AG09309 (cell line): ENCODE results near the gene TAF1.
"Not testable (repeated sequence)": the region's sequence is repeated elsewhere in the genome, so short reads cannot be mapped to it uniquely, and the experiment has no call there.

Experiments used
- DNase-seq: peaks from one replicate; pipeline ENCODE4 v3.0.0-alpha.2; 2010; ENCODE audit warnings: low read depth
- H3K4me3 ChIP-seq: 2 replicates; pipeline ENCODE4 v1.5.1; 2011; ENCODE audit warnings: mild to moderate bottlenecking, low read depth, low read length, moderate library complexity; ENCODE audit not compliant: control insufficient read depth
- TF ChIP-seq, protein P1 (sequence below): IDR thresholded peaks from 2 replicates; pipeline ENCODE4 v1.5.1; 2011; ENCODE audit warnings: mild to moderate bottlenecking, low read depth, low read length, inconsistent platforms; ENCODE audit not compliant: insufficient read depth, control insufficient read depth; ENCODE audit errors: missing control alignments

TAF1 gene

DNA sequence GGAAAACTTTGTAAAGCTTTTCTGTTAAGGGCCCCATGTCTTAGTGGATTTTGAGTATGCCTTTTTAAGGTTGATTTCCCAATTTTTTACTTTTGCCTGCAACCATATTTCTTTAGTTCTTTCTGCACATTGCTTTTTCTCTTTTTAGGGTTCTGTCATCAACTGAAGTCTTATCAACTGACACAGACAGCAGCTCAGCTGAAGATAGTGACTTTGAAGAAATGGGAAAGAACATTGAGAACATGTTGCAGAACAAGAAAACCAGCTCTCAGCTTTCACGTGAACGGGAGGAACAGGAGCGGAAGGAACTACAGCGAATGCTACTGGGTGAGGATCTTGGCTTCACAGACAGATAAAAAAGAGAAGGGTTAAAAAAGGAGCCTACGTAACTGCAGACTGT is 27.8 kb downstream of the TAF1 start:
- no peak for DNase-seq
- no peak overlapping the region for H3K4me3 ChIP-seq
- TF ChIP-seq, protein P1, sequence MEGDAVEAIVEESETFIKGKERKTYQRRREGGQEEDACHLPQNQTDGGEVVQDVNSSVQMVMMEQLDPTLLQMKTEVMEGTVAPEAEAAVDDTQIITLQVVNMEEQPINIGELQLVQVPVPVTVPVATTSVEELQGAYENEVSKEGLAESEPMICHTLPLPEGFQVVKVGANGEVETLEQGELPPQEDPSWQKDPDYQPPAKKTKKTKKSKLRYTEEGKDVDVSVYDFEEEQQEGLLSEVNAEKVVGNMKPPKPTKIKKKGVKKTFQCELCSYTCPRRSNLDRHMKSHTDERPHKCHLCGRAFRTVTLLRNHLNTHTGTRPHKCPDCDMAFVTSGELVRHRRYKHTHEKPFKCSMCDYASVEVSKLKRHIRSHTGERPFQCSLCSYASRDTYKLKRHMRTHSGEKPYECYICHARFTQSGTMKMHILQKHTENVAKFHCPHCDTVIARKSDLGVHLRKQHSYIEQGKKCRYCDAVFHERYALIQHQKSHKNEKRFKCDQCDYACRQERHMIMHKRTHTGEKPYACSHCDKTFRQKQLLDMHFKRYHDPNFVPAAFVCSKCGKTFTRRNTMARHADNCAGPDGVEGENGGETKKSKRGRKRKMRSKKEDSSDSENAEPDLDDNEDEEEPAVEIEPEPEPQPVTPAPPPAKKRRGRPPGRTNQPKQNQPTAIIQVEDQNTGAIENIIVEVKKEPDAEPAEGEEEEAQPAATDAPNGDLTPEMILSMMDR, result no peak

DNA sequence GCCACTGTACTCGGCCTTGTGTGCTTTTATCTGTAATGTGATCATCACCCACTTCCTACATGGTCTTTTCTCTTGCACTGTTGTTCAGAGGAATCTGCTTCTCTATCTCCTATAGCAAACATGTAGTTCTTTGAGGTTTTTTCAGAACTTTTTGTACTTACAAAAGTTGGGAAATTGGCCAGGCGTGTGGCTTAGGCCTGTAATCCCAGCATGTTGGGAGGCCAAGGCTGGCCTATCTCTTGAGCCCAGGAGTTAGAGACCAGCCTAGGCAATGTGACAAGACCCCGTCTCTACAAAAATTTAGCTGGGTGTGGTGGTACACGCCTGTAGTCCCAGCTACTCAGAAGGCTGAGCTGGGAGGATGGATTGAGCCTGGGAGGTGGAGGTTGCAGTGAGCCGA is 30.4 kb downstream of the TAF1 start:
- H3K4me3 ChIP-seq, result no peak overlapping the region
- DNase-seq, result no peak
- TF ChIP-seq, protein P1, result no peak

DNA sequence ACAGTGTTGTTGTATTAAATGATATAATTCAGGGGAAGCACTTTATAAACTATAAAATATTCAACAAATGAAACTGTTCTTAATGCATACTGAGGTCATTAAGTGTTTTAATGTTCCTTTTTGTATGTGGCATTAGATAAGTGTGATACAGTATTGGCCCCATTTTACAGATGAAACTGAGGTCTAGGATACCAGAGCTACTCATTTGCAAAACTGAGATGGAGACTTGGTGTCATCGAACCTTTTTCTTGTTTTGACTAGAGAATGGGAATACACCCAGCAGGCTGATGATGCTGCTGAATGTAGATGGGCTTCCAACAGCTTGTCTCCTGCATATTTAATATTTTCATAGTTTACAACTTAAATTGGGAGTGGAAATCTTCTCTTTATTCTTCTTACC is 34.6 kb downstream of the TAF1 start:
- H3K4me3 ChIP-seq, result no peak overlapping the region
- DNase-seq, result no peak
- TF ChIP-seq, protein P1, result no peak

DNA sequence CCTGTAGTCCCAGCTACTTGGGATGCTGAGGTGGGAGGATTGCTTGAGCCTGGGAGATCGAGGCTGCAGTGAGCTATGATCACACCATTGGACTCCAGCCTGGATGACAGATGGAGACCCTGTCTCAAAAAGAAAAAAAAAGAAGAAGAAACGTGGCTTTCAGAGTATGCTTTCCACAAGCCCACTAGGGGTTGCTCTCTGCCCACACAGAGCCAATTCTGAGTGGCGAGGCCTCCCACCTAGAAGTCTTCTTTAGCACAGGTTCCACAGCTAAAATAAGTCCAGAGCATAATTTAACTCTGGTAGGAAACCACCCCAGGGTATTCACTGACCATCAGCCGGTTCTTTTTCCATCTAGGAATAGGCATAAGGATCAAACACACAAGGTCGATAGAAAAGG is 50.1 kb downstream of the TAF1 start:
- DNase-seq, H3K4me3 ChIP-seq: not testable (repeated sequence)

DNA sequence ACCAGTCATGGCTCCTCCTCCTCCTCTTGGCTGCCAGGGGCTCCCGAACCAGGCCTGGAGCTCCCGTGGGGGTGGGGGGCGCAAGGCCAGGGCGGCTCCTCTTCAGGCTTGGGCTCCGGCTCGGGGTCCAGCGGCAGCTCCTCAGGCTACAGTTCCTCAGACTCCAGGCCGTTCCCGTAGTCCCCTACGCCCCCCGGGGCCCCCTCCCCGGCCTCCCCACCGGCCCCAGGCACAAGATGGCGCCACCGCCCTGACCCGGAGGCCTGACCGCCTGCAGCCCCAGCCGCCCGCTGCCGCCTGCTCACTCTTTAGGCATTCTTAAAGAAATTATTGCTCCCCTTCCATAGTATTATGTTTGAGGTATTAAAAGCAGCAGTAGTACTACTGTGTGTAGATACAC is 54.5 kb downstream of the TAF1 start:
- no peak overlapping the region for H3K4me3 ChIP-seq
- DNase-seq, result no peak
- TF ChIP-seq, protein P1, result no peak

DNA sequence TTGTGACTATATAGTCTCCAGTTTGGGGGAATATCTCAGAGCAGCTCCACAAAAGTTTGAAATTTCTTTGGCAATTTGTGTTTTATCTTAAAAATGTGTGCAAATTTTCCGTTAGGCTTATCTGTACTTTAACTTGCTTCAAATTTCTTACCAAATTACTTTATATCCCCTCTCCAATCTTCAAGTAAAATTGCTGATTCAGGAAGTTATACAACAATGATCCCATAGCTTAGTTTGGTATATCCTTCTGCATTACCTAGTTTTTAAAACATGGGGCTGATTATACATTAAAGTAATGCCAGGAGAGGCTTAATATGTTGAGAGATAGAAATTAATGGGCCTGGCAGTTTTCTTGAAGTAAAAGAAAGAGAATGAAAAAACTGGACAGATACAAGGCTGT is 66.6 kb downstream of the TAF1 start:
- TF ChIP-seq, protein P1, result no peak
- H3K4me3 ChIP-seq, result no peak overlapping the region
- no peak for DNase-seq

DNA sequence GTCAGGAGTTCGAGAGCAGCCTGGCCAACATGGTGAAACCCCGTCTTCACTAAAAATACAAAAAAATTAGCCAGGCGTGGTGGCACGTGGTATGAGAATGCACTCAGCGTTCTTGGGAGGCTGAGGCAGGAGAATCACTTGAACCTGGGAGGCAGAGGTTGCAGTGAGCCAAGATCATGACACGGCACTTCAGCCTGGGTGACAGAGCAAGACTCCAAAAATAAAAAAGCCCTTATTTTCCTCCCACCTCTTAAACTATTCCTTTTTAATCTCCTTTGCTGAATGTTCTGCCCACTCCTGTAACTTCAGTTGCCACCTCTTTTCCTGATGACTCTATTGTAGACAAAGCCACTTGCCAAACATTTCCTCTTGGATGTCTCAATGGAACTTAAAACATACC is 72.6 kb downstream of the TAF1 start:
- no peak for DNase-seq
- TF ChIP-seq, protein P1, result no peak
- H3K4me3 ChIP-seq, result no peak overlapping the region
